Astrocyte (in vitro differentiated cells and primary cell): ENCODE results near the gene MPRIP. TPM values are rescaled to one million over a fixed set of nuclear protein-coding genes. Genes with fewer than 3 reads are reported as not detected.

Experiments used
- DNase-seq: peaks from one replicate; pipeline ENCODE4 v3.0.0-alpha.2; 2010; ENCODE audit warnings: low read depth
- FAIRE-seq: peaks from 2 replicates; lab custom pipeline; 2011; peaks lifted over from hg19 to GRCh38; lab: Jason Lieb, UNC
- H2AFZ ChIP-seq: 2 replicates; pipeline ENCODE4 v1.6.0; 2012; ENCODE audit warnings: low read depth, low read length, inconsistent platforms
- H3K27ac ChIP-seq: 2 replicates; pipeline ENCODE4 v1.5.1; 2011; ENCODE audit warnings: low read depth, low read length, inconsistent platforms
- H3K27me3 ChIP-seq: 2 replicates; pipeline ENCODE4 v1.6.0; 2011; ENCODE audit warnings: low read length, inconsistent platforms; ENCODE audit not compliant: insufficient read depth
- H3K36me3 ChIP-seq: 2 replicates; pipeline ENCODE4 v1.5.1; 2011; ENCODE audit warnings: low read length, inconsistent platforms; ENCODE audit not compliant: insufficient read depth
- H3K4me1 ChIP-seq: 2 replicates; pipeline ENCODE4 v1.5.1; 2011; ENCODE audit warnings: low read length, inconsistent platforms; ENCODE audit not compliant: insufficient read depth
- H3K4me2 ChIP-seq: 2 replicates; pipeline ENCODE4 v1.6.0; 2012; ENCODE audit warnings: low read length, inconsistent platforms
- H3K4me3 ChIP-seq: 2 replicates; pipeline ENCODE4 v1.5.1; 2011; ENCODE audit warnings: low read depth, mild to moderate bottlenecking, low read length, inconsistent platforms; ENCODE audit not compliant: insufficient read depth
- H3K79me2 ChIP-seq: 2 replicates; pipeline ENCODE4 v1.6.0; 2012; ENCODE audit warnings: mild to moderate bottlenecking, low read length, inconsistent platforms; ENCODE audit not compliant: insufficient read depth
- H3K9ac ChIP-seq: 2 replicates; pipeline ENCODE4 v1.6.0; 2012; ENCODE audit warnings: mild to moderate bottlenecking, low read length, inconsistent platforms
- H3K9me3 ChIP-seq: 2 replicates; pipeline ENCODE4 v1.5.1; 2012; ENCODE audit warnings: low read depth, mild to moderate bottlenecking, low read length, inconsistent platforms; ENCODE audit not compliant: insufficient read depth
- H4K20me1 ChIP-seq: 2 replicates; pipeline ENCODE4 v1.6.0; 2012; ENCODE audit warnings: low read length, inconsistent platforms; ENCODE audit not compliant: insufficient read depth
- H3K27ac Mint-ChIP-seq: one replicate; pipeline ENCODE4 v1.8.0; 2021; ENCODE audit warnings: mild to moderate bottlenecking, mixed read lengths; ENCODE audit not compliant: unreplicated experiment
- H3K27me3 Mint-ChIP-seq: one replicate; pipeline ENCODE4 v1.8.0; 2021; ENCODE audit warnings: low read depth, mixed read lengths; ENCODE audit not compliant: unreplicated experiment
- H3K36me3 Mint-ChIP-seq: one replicate; pipeline ENCODE4 v1.8.0; 2021; ENCODE audit warnings: low read depth, mixed read lengths; ENCODE audit not compliant: unreplicated experiment
- H3K4me1 Mint-ChIP-seq: one replicate; pipeline ENCODE4 v1.8.0; 2021; ENCODE audit warnings: low read depth, mixed read lengths; ENCODE audit not compliant: unreplicated experiment
- H3K4me3 Mint-ChIP-seq: one replicate; pipeline ENCODE4 v1.8.0; 2021; ENCODE audit warnings: mild to moderate bottlenecking, moderate library complexity, mixed read lengths; ENCODE audit not compliant: unreplicated experiment
- H3K9me3 Mint-ChIP-seq: one replicate; pipeline ENCODE4 v1.8.0; 2021; ENCODE audit warnings: mild to moderate bottlenecking, mixed read lengths; ENCODE audit not compliant: unreplicated experiment
- EZH2 ChIP-seq: IDR thresholded peaks from 2 replicates; pipeline ENCODE4 v1.6.1; 2012; ENCODE audit warnings: mild to moderate bottlenecking, low read length, inconsistent platforms; ENCODE audit not compliant: insufficient read depth
- total RNA-seq: library from RNA; stranded (reverse); gene quantifications from 2 replicates; pipeline ENCODE4 v1.2.1, GENCODE V29; 2021
- TF ChIP-seq, protein P1 (sequence below): IDR thresholded peaks from 2 replicates; pipeline ENCODE4 v1.5.1; 2011; ENCODE audit warnings: low read depth, mild to moderate bottlenecking, inconsistent platforms, low read length, moderate library complexity; ENCODE audit not compliant: insufficient read depth

Gene MPRIP
- total RNA-seq, 1 donor from 2014 or later: 176 TPM

DNA sequence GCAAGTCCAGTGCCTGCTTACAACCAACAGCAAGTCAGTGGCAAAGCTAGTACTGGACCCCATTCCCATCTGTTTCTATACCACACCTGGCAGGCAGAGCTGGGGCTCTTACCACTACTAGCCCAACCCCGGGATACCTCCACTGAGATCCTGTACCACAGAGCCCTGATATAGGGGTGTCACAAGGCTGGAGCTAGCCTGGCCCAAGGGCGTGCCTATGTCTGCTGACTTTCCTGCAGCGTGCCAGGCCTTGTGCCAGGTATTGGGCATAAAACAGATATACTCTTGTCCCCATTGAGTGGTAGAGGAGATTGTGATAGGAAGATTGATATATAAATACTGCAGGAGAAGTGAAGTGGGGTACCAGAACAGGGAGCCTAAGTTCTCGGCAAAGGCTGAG, 119.5 kb downstream of the MPRIP start:
- H3K9me3 Mint-ChIP-seq: no peaks in the 10 kb centered on the region
- no peak for FAIRE-seq
- peaks cover 57% of the 10 kb centered on the region for H3K36me3 ChIP-seq

DNA sequence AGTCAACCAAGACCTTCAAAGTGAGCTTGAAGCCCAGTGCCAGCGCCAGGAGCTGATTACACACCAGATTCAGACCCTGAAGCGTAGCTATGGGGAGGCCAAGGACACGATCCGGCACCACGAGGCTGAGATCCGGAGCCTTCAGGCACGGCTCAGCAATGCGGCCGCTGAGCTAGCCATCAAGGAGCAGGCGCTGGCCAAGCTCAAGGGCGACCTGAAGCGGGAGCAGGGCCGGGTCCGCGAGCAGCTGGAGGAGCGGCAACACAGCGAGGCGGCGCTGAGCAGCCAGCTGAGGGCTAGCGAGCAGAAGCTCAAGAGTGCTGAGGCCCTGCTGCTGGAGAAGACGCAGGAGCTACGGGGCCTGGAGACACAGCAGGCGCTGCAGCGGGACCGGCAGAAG, 121.9 kb downstream of the MPRIP start:
- no peak for TF ChIP-seq EZH2
- TF ChIP-seq, protein P1, sequence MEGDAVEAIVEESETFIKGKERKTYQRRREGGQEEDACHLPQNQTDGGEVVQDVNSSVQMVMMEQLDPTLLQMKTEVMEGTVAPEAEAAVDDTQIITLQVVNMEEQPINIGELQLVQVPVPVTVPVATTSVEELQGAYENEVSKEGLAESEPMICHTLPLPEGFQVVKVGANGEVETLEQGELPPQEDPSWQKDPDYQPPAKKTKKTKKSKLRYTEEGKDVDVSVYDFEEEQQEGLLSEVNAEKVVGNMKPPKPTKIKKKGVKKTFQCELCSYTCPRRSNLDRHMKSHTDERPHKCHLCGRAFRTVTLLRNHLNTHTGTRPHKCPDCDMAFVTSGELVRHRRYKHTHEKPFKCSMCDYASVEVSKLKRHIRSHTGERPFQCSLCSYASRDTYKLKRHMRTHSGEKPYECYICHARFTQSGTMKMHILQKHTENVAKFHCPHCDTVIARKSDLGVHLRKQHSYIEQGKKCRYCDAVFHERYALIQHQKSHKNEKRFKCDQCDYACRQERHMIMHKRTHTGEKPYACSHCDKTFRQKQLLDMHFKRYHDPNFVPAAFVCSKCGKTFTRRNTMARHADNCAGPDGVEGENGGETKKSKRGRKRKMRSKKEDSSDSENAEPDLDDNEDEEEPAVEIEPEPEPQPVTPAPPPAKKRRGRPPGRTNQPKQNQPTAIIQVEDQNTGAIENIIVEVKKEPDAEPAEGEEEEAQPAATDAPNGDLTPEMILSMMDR: no peak
- Histone ChIP-seq H3K27ac (no peak overlapping the region), H3K79me2 (peaks cover 15% of the 10 kb centered on the region), H4K20me1 (peaks cover 71% of the 10 kb centered on the region), H3K36me3 (peaks cover 66% of the 10 kb centered on the region), H2AFZ (no peak overlapping the region), H3K4me1 (no peaks in the 10 kb centered on the region), H3K4me2 (no peak overlapping the region), H3K27me3 (no peaks in the 10 kb centered on the region), H3K4me3 (no peak overlapping the region), H3K9ac (no peak overlapping the region), H3K9me3 (no peaks in the 10 kb centered on the region)
- FAIRE-seq (no peak), DNase-seq (no peak)
- Mint-ChIP-seq H3K36me3 (peaks cover 27% of the 10 kb centered on the region), H3K27ac (no peak overlapping the region), H3K4me3 (no peak overlapping the region), H3K27me3 (no peaks in the 10 kb centered on the region), H3K9me3 (no peaks in the 10 kb centered on the region), H3K4me1 (no peaks in the 10 kb centered on the region)

More for the DNA sequence above, 119.5 kb downstream of the MPRIP start:
- no peak overlapping the region for H3K27ac Mint-ChIP-seq
- H3K9me3 ChIP-seq: no peaks in the 10 kb centered on the region
- no peak overlapping the region for H3K4me3 Mint-ChIP-seq
- H4K20me1 ChIP-seq: peaks cover 63% of the 10 kb centered on the region
- H3K27ac ChIP-seq: no peak overlapping the region
- H3K36me3 Mint-ChIP-seq: peaks cover 18% of the 10 kb centered on the region
- peaks cover 2% of the 10 kb centered on the region for H3K4me1 Mint-ChIP-seq
- H3K9ac ChIP-seq: no peak overlapping the region
- peaks cover 6% of the 10 kb centered on the region for H3K4me1 ChIP-seq
- no peak overlapping the region for H3K4me2 ChIP-seq
- H3K27me3 Mint-ChIP-seq: no peaks in the 10 kb centered on the region
- no peak overlapping the region for H2AFZ ChIP-seq
- TF ChIP-seq, protein P1: no peak
- no peak for TF ChIP-seq EZH2
- peaks cover 11% of the 10 kb centered on the region for H3K79me2 ChIP-seq
- DNase-seq: no peak
- H3K4me3 ChIP-seq: no peak overlapping the region
- no peaks in the 10 kb centered on the region for H3K27me3 ChIP-seq

DNA sequence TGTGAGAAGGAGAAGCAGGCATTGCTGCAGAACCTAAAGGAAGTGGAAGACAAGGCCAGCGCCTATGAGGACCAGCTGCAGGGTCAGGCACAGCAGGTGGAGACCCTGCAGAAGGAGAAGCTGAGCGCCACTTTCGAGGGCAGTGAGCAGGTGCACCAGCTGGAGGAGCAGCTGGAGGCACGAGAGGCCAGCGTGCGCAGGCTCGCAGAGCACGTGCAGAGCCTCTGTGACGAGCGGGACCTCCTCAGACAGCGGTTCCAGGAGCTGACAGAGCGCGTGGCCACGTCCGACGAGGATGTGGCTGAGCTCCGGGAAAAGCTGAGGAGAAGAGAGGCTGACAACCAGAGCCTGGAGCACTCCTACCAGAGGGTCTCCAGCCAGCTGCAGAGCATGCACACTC, 122.4 kb downstream of the MPRIP start:
- Histone ChIP-seq H3K36me3 (peaks cover 61% of the 10 kb centered on the region), H3K9ac (no peak overlapping the region), H4K20me1 (peaks cover 73% of the 10 kb centered on the region), H3K79me2 (peaks cover 15% of the 10 kb centered on the region), H3K4me1 (no peaks in the 10 kb centered on the region), H3K9me3 (no peaks in the 10 kb centered on the region), H3K4me3 (no peak overlapping the region), H3K27ac (no peak overlapping the region), H2AFZ (no peak overlapping the region), H3K4me2 (no peak overlapping the region), H3K27me3 (no peaks in the 10 kb centered on the region)
- no peaks in the 10 kb centered on the region for H3K27me3 Mint-ChIP-seq
- no peaks in the 10 kb centered on the region for H3K4me1 Mint-ChIP-seq
- peaks cover 27% of the 10 kb centered on the region for H3K36me3 Mint-ChIP-seq
- DNase-seq: no peak
- TF ChIP-seq EZH2: no peak
- TF ChIP-seq, protein P1: no peak
- H3K4me3 Mint-ChIP-seq: no peak overlapping the region
- no peak overlapping the region for H3K27ac Mint-ChIP-seq
- H3K9me3 Mint-ChIP-seq: no peaks in the 10 kb centered on the region
- FAIRE-seq: no peak
